Activated CD8-positive, alpha-beta memory T cell treated with anti-CD3 and anti-CD28 coated beads, Interleukin-2, amount 50 U/mL, for 48 hours (primary cell): ENCODE data around the gene GPI.
"Not testable (repeated sequence)": the region's sequence is repeated elsewhere in the genome, so short reads cannot be mapped to it uniquely, and the experiment has no call there.

ENCODE experiments used
- DNase-seq: peaks from one replicate; pipeline ENCODE4 v3.0.0-alpha.2; 2020

The GPI gene

DNA sequence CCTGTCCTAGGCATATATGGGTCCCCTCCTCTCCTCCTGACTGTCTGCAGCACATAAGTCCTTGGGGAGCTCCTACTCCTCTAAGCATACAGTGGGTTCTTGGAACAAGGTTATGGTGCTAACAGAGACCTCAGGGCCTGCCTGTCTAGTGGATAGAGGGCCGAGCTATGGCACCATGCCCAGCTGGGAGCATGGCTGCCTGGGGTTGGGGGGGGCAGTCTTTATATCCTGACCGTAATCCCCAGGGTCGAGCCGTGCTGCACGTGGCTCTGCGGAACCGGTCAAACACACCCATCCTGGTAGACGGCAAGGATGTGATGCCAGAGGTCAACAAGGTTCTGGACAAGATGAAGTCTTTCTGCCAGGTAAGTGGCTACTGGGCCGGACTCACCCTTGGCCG, 3.3 kb downstream of the GPI start:
- DNase-seq, result no peak

DNA sequence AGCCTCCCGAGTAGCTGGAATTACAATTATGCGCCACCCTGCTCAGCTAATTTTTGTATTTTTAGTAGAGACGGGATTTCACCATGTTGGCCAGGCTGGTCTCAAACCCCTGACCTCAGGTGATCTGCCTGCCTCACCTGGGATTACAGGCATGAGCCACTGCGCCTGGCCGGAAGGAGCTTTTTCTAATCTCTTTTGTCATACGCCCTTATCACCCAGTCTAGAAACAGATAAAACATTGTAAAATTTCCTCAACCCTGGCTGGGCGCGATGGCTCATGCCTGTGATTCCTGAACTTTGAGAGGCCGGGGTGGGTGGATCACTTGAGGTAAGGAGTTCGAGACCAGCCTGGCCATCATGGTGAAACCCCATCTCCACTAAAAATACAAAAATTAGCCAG, 4.2 kb downstream of the GPI start:
- not testable (repeated sequence) for DNase-seq

DNA sequence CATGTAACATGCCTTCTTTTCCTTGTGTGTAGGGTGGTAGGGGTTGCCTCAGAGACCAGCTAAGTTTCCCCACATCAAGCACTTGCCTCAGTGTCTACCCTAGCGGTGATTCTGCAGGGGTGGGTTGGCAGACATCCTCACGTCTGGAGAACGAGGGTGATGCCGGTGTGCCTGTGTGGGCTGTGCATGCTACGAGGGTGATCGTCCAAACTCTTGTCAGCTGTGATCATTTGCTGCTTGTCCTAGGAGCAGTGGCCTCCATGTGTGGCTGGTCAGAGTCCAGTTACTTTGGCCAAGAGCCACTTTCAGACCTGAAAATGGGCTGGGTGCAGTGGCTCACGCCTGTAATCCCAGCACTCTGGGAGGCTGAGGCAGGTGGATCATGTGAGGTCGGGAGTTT, 5.1 kb downstream of the GPI start:
- DNase-seq, result no peak

DNA sequence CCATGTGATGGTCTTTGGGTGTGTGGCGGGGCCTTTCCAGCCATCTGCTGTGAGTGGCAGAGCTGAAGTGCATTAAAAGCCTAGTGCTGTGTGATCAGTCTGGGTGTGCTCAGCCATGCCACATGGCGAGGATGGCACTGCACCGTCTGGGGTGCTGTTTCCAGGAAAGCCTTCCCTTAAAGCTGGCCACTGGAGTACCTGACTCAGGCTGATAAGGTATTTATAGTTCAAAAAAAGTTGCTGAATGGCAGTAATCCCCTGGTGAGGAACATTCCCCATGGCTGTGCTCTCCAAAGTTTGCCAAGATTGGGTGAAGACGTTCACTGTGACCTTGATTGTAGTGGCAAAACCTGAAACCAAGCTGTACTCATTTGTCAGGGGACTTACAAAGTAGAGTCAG, 6.0 kb downstream of the GPI start:
- DNase-seq, result no peak

DNA sequence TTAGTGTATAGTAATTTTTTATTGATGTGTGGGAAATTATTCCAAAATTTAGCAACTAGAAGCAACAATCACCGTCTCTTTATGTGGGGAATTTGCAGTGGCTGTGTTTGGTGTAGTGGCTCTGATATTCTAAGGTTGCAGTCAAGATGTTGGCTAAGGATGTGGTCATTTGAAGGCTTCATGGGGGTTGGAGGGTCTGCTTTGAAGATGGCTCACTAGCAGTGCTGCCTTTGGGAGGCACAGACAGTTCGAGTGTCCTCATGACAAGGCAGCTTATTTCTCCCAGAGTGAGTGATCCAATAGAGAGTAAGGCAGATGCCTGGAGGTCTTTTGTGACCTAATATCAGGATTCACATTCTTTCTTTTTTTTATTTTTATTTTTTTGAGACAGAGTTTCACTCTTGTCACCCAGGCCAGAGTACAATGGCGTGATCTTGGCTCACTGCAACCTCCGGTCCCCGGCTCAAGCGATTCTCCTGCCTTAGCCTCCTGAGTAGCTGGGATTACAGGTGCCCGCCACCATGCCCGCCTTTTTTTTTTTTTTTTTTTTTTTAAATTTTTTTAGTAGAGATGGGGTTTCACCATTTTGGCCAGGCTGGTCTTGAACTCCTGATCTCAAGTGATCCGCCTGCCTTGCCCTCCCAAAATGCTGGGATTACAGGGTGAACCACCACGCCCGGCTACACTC, 8.7 kb downstream of the GPI start:
- no peak for DNase-seq

DNA sequence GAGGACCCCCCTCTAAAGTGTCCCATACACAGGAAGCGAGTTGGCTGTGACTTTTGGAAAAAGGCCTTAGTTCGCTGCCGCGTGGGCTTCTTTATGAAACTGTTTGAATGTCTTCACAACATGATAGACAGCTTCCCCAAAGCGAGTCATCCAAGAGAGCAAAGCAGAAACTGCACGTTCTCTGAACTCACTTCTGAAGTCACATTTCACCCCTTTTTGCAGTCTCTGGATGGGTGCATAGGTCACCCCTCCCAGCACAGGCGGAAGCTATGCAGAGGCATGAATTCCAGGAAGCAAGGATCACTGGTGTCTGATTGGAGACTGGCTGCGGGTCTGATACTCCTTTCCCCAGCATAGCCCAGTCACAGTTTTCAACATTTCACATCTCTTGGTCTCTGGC, 10.6 kb downstream of the GPI start:
- DNase-seq, result no peak

DNA sequence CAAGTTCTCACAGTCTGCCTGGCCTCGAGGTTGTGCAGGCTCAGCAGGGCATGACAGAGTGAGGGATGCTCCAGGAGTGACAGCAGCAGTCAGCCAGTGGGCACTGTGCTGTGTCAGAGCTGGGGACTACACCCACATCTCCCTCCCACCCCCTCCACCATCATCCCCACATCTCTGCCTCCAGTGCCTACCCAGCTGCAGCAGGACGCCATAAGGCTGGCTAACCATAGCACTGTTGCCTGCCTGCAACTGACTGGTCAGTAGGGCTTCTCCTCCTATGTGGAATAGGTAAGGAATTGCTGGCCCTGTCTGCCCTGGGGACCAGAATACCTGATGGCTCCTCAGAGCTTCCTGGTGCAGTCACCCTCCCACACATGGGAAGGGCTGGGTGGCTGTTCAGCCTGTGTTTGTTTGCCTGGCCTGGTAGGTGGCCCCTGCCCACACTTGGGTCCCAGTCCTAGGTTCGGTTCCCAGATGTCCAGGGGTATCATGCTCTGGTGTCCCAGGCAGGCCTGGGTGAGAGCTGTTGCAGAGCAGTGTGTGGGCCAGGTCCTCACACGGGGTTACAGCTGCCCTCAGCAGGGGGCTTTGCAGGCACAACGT, 15.7 kb downstream of the GPI start:
- no peak for DNase-seq

DNA sequence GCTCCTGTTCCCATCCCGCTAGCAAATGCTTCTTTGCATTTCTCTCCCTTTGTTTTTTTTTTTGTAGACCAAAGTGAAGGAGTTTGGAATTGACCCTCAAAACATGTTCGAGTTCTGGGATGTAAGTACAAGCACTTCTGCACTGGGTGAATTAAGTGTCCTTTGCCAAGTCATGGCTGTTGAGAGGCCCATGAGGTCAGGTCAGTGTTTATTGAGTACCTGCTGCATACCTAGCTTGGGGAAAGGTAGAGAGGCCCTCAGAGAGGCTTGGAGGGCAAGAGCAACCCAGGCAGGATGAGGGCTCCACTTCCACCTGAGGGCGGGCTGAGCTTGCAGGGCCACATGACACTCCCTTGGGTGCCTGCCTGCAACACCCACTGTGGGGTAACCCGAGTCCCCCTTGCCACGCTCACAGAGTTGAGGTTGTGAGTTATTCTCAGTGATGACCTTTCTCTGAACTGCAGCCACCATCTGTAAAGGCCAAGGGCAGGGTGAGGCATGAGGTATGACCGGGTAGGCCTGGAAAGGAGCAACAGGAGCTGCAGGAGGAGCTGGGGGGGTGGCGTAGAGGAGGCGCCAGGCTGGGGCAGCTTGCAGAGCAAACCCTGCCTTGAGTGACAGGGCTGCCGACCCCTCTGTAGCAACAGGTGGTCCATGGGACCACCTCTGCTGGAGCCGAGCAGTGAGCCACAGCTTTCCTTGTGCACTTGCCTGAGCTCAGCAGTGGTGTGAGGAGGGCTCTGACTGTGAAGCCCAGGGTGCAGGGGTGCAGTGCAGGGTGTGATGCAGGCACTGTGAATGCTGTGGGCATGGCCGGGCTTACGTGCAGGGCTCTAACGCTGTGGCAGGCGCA, 16.6 kb downstream of the GPI start:
- no peak for DNase-seq

DNA sequence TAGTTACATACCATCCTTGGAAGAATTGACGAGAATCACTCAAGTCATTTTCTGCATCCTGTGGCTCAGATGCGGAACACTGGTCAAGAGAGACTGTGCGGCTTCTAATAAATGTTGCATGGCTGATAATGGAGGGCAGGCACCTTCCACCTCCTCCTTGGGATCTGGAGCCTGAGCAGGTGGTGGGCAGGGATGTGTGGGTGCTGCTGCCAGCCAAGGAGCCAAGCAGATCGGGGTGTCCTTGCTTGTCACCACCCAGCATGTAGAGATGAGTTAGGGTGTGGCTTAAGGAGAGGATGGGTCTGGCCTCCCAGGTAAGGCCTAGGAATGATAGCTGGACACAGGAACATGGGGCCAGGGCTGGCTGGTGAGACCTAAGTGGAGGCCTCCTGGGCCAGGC, 17.5 kb downstream of the GPI start:
- no peak for DNase-seq

DNA sequence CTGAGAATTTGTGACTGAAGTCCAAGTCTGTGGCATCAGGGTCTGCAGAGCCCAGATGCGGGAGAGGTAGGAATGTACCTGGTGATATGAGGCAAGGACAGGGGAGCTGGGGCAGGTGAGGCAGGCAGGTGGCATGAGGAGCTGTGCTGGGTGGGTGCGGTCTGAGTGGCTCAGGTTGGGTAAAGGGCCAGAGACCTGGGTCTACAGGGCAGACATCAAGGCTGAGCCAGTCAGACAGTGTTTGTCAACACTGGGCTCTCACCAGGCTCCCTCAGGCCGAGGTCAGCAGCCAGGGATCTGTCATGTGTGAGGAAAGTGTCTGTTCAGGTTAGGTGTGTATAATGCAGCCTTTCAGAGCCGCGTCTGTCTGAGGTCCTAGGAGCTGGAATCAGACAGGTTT, 18.6 kb downstream of the GPI start:
- DNase-seq, result no peak

DNA sequence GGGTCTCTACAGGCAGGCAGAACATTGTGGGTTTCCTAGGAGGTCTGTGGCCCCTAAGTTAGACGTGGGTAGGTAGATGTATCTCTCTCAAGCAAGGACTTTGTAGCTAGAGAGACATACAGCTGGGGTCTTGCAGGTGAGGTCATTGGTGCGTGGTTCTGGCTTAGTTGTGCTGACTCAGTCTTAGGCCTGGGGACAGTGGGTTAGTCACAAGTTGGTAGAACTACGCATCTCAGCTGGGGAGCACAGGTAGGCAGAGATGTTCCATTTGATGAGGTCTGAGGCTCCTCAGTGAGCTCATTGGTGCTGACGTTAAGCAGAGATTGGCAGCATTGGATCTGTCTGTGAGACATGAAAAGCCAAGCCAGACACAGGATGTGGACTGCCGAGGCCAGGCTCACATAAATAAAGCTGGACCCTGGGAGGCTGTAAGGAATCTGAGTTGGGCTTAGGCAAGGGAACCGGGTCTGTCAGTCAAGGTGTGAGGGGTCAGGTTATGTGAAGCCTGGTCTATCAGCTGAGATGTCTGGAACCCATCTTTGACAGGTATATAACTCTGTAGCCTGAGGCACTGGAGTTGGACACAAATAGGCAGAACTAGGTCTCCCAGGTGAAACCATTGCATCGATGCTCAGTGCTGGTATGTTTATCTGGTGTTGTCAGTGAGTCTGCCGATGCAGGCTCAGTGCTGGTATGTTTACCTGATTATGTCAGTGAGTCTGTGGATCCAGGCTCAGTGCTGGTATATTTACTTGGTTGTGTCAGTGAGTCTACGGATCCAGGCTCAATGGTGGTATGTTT, 21.8 kb downstream of the GPI start:
- DNase-seq, result no peak

DNA sequence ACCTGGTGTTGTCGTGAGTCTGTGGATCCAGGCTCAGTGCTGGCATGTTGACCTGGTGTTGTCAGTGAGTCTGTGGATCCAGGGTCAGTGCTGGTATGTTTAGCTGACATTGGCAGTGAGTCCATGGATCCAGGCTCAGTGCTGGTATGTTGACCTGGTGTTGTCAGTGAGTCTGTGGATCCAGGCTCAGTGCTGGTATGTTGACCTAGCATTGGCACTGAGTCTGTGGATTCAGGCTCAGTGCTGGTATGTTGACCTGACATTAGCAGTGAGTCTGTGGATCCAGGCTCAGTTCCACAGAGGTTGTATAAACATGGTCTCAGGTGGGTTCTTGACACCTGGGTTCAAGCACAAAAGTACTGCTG, 22.4 kb downstream of the GPI start:
- DNase-seq, result no peak

DNA sequence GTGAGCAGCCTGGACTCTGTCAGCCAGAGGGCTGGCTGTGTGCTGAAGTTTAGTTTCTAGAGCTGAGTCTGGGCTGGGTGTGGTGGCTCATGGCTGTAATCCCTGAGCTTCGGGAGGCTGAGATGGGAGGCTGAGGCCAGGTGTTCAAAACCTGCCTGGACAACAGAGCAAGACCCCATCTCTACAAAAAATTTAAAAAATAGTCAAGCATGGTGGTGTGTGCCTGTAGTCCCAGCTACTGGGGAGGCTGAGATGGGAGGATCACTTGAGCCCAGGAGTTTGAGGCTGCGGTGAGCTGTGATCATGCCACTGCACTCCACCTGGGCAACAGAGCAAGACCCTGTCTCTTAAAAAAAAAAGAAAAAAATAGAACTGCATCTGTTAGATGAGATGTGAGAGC, 23.7 kb downstream of the GPI start:
- not testable (repeated sequence) for DNase-seq

DNA sequence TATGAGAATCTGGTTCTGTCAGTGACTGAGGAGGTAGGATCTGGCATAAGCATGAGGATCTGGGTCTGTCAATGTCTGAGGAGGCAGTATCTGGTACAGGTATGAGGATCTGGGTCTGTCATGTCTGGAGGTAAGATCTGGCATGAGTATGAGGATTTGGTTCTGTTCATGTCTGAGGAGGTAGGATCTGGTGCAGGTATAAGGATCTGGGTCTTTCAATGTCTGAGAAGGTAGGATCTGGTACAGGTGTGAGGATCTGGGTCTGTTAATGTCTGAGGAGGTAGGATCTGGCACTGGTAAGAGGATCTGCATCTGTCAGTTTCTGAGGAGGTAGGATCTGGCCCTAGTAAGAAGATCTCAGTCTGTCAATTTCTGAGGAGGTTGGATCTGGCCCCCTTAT, 26.8 kb downstream of the GPI start:
- no peak for DNase-seq

DNA sequence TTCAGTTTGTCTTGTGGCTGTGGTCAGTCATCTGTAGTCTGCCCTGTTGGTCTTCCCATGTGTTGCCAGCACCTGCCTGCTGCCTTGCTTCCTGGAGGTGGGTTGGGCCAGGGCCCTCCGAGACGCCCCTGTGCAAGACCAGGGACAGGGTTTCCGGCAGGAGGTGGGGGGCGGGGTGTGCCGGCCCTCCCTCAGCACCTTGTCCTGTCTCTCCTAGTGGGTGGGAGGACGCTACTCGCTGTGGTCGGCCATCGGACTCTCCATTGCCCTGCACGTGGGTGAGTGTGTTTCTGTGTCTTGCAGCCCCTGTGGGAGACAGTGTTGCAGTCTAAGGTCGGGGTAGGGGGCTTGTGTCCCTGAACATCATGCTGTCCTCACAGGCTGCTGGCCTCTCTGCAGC, 28.0 kb downstream of the GPI start:
- no peak for DNase-seq

DNA sequence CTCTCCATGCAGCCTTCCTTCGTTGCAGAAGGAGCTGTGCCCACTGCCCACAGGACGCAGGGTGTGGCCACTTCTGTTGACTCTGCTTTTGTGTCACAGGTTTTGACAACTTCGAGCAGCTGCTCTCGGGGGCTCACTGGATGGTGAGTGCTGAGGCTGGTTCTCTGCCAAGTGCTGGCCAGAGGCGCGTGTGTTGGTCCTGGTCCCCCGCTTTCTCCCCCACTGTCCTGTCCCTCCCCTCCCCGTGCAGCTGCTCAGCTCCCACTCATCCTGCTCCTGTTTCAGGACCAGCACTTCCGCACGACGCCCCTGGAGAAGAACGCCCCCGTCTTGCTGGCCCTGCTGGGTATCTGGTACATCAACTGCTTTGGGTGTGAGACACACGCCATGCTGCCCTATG, 28.6 kb downstream of the GPI start:
- no peak for DNase-seq

DNA sequence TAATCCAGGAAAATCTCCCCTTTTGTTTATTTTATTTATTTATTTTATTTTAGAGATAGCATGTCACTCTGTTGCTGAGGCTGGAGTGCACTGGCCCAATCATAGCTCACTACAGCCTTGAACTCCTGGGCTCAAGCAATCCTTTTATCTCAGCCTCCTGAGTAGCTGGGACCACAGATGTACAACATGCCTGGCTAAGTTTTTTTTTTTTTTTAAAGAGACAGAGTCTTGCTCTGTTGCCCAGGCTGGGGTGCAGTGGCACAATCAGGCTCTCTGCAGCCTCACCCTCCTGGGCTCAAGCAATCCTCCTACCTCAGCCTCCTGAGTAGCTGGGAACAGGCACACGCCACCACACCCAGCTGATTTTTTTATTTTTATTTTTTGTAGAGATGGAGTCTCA, 32.9 kb downstream of the GPI start:
- DNase-seq, result no peak

DNA sequence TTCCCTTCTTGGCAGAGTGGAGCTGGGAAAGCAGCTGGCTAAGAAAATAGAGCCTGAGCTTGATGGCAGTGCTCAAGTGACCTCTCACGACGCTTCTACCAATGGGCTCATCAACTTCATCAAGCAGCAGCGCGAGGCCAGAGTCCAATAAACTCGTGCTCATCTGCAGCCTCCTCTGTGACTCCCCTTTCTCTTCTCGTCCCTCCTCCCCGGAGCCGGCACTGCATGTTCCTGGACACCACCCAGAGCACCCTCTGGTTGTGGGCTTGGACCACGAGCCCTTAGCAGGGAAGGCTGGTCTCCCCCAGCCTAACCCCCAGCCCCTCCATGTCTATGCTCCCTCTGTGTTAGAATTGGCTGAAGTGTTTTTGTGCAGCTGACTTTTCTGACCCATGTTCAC, 34.9 kb downstream of the GPI start:
- no peak for DNase-seq

DNA sequence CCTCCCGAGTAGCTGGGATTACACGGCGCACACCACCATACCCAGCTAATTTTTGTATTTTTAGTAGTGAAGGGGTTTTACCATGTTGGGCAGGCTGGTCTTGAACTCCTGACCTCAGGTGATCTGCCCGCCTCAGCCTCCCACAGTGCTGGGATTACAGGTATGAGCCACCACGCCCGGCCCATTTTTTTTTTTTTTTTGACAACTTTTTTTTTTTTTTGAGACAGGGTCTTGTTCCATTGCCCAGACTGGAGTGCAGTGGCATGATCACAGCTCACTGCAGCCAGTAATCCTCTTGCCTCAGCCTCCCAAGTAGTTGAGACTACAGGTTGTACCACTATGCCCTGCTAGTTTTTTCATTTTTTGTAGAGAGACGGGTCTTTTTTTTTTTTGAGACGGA, 35.8 kb downstream of the GPI start:
- DNase-seq, result not testable (repeated sequence)

DNA sequence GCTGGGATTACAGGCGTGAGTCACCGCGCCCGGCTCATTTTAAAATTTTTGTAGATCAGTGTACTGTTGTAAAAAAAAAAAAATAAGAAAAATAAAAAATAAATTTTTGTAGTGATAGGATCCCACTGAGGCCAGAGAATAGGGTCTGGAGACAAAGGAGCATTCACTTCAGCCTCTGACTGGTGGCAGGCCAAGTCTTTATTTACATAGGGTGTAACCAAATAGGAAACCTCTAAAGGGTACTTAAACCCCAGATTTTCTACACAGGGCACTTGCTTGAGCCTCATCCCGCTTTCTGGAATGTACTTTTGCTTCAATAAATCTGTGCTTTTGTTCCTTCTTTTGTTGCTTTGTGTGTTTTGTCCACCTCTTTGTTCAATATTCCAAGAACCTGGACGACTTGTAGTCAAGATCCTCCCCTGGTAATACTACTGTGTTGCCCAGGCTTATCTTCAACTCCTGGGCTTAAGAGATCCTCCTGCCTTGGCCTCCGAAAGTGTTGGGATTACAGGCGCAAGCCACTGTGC, 37.1 kb downstream of the GPI start:
- DNase-seq, result no peak

DNA sequence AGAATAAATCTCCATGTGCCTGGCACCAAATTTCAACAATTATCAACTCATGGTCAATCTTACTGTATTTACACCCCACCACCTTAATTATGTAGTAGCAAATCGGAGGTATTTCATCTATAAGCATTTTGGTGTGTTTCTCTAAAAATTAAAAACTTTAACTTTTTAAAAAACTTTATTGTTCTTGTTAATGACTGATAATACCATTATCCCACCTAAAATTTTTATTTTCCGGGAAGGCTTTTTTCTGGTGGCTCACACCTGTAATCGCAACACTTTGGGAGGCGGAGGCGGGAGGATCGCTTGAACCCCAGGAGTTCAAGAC, 38.8 kb downstream of the GPI start:
- no peak for DNase-seq

DNA sequence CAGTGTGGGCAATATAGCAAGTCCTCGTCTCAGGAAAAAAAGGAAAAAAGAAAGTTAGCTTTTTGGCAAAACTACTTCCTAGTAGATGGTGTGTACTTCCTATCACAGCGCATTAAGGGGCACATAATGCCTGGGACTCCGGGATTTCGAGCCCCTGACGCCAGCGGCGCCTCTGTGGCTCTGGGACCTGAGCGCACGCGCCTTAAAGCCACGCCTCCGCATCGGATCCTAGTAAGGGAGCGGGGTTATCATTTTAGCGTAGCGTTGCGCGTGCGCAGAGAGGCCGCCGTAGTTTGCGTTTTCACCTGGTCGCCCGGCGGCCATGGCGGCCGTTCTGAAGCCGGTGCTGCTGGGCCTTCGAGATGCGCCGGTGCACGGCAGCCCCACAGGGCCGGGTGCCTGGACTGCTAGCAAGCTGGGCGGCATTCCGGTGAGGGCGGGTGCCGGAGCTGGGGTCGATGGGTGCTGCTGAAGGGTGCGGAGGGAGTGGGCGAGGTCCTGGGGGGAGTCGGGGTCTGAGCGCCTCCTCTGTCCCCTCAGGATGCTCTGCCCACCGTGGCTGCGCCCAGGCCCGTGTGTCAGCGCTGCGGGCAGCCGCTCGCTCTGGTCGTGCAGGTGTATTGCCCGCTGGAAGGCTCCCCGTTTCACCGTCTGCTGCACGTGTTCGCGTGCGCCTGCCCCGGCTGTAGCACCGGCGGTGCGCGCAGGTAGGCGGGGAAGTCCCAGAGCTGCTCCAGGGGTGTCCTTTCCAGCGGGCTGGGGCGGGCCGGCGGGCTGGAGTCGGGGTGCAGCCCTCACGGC, 39.3 kb downstream of the GPI start, which contains the start of gene PDCD2L:
Gene PDCD2L, plus strand, starts transcription at position 291 of the 801 bp plus-strand sequence. Its CDS starts 32 bp downstream, at position 323.
- DNase-seq, result peak; percentile 97
